Measurements from ENCODE around the gene EXOC3L1.

DNA sequence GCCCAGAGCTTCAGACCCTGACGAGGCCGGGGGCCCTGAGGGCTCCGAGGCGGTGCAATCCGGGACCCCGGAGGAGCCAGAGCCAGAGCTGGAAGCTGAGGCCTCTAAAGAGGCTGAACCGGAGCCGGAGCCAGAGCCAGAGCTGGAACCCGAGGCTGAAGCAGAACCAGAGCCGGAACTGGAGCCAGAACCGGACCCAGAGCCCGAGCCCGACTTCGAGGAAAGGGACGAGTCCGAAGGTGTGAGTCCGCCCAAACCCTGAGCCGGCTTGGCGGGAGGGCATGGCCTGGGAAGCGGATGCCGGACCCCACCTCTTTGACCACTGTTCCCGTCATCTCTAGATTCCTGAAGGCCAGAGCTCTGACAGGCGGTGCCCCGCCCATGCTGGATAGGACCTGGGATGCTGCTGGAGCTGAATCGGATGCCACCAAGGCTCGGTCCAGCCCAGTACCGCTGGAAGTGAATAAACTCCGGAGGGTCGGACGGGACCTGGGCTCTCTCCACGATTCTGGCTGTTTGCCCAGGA is 15.2 kb downstream of the EXOC3L1 start:
- TF ChIP-seq, protein P1, sequence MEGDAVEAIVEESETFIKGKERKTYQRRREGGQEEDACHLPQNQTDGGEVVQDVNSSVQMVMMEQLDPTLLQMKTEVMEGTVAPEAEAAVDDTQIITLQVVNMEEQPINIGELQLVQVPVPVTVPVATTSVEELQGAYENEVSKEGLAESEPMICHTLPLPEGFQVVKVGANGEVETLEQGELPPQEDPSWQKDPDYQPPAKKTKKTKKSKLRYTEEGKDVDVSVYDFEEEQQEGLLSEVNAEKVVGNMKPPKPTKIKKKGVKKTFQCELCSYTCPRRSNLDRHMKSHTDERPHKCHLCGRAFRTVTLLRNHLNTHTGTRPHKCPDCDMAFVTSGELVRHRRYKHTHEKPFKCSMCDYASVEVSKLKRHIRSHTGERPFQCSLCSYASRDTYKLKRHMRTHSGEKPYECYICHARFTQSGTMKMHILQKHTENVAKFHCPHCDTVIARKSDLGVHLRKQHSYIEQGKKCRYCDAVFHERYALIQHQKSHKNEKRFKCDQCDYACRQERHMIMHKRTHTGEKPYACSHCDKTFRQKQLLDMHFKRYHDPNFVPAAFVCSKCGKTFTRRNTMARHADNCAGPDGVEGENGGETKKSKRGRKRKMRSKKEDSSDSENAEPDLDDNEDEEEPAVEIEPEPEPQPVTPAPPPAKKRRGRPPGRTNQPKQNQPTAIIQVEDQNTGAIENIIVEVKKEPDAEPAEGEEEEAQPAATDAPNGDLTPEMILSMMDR (IDR thresholded peaks at IDR 0.05; ENCODE audit: insufficient read depth, low read length): no peak
- no peak for TF ChIP-seq POLR2AphosphoS5 (IDR thresholded peaks at IDR 0.05; ENCODE audit: low read depth)
- no peak for TF ChIP-seq GABPA (IDR thresholded peaks at IDR 0.05; ENCODE audit: low read depth)
- TF ChIP-seq, protein P2, sequence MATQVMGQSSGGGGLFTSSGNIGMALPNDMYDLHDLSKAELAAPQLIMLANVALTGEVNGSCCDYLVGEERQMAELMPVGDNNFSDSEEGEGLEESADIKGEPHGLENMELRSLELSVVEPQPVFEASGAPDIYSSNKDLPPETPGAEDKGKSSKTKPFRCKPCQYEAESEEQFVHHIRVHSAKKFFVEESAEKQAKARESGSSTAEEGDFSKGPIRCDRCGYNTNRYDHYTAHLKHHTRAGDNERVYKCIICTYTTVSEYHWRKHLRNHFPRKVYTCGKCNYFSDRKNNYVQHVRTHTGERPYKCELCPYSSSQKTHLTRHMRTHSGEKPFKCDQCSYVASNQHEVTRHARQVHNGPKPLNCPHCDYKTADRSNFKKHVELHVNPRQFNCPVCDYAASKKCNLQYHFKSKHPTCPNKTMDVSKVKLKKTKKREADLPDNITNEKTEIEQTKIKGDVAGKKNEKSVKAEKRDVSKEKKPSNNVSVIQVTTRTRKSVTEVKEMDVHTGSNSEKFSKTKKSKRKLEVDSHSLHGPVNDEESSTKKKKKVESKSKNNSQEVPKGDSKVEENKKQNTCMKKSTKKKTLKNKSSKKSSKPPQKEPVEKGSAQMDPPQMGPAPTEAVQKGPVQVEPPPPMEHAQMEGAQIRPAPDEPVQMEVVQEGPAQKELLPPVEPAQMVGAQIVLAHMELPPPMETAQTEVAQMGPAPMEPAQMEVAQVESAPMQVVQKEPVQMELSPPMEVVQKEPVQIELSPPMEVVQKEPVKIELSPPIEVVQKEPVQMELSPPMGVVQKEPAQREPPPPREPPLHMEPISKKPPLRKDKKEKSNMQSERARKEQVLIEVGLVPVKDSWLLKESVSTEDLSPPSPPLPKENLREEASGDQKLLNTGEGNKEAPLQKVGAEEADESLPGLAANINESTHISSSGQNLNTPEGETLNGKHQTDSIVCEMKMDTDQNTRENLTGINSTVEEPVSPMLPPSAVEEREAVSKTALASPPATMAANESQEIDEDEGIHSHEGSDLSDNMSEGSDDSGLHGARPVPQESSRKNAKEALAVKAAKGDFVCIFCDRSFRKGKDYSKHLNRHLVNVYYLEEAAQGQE (IDR thresholded peaks at IDR 0.05; ENCODE audit: insufficient replicate concordance, low read depth): no peak

All from HL-60 (cell line).